Nephron (organoid): ENCODE data around the gene ZDHHC14.

Experiments
- H3K27ac Mint-ChIP-seq, 3 experiments: 2 replicates each; pipeline ENCODE4 v1.8.0; 2020; ENCODE audit warnings: mixed read lengths in 3 of 3, mild to moderate bottlenecking in 2 of 3, moderate library complexity in 1 of 3
- H3K27me3 Mint-ChIP-seq: 2 replicates; pipeline ENCODE4 v1.8.0; 2021; ENCODE audit warnings: low read depth, mild to moderate bottlenecking, moderate library complexity, mixed read lengths
- H3K36me3 Mint-ChIP-seq: 2 replicates; pipeline ENCODE4 v1.8.0; 2020; ENCODE audit warnings: low read depth, mixed read lengths
- H3K4me1 Mint-ChIP-seq: 2 replicates; pipeline ENCODE4 v1.8.0; 2020; ENCODE audit warnings: mixed read lengths
- H3K4me3 Mint-ChIP-seq, 3 experiments: 2 replicates each; pipeline ENCODE4 v1.8.0; 2020; ENCODE audit warnings: mild to moderate bottlenecking in 3 of 3, mixed read lengths in 3 of 3, moderate library complexity in 2 of 3
- H3K9me3 Mint-ChIP-seq: 2 replicates; pipeline ENCODE4 v1.8.0; 2020; ENCODE audit warnings: mixed read lengths
- TF ChIP-seq, protein P1 (sequence below), 3 experiments: fragments of 200-600 bp; sonication (generic); IDR thresholded peaks; one replicate each; pipeline ENCODE4 v1.5.0; 2021; ENCODE audit warnings: antibody characterized with exemption in 3 of 3; ENCODE audit not compliant: unreplicated experiment in 3 of 3

The ZDHHC14 gene

DNA sequence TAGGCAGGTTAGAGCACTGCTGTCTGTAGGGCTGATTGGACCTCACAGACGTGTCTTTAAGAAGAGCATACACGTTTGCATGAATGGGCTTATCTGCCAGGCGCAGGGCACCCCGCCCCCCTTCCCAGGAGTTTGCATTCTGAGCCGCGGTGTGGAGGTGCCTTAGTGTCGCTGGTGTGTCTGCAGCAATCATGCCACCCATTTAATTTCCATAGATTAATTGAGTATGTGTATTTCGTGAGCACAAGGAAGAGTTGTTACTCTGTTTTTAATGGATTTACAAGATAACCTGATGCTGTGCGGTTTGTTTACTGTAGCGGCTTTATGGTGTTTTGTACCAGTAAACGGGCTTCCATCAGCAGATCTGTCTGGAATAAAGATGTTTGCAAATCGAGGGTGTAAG, 107.7 kb downstream of the ZDHHC14 start:
- no peaks in the 10 kb centered on the region for H3K4me1 Mint-ChIP-seq
- no peaks in the 10 kb centered on the region for H3K36me3 Mint-ChIP-seq
- peaks cover 7% of the 10 kb centered on the region for H3K27me3 Mint-ChIP-seq
- H3K4me3 Mint-ChIP-seq: no peak overlapping the region
- TF ChIP-seq, protein P1, sequence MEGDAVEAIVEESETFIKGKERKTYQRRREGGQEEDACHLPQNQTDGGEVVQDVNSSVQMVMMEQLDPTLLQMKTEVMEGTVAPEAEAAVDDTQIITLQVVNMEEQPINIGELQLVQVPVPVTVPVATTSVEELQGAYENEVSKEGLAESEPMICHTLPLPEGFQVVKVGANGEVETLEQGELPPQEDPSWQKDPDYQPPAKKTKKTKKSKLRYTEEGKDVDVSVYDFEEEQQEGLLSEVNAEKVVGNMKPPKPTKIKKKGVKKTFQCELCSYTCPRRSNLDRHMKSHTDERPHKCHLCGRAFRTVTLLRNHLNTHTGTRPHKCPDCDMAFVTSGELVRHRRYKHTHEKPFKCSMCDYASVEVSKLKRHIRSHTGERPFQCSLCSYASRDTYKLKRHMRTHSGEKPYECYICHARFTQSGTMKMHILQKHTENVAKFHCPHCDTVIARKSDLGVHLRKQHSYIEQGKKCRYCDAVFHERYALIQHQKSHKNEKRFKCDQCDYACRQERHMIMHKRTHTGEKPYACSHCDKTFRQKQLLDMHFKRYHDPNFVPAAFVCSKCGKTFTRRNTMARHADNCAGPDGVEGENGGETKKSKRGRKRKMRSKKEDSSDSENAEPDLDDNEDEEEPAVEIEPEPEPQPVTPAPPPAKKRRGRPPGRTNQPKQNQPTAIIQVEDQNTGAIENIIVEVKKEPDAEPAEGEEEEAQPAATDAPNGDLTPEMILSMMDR (IDR thresholded peaks at IDR 0.05; ENCODE audit: unreplicated experiment in 3 of 3): no peak
- H3K9me3 Mint-ChIP-seq: no peaks in the 10 kb centered on the region
- H3K27ac Mint-ChIP-seq: no peak overlapping the region

DNA sequence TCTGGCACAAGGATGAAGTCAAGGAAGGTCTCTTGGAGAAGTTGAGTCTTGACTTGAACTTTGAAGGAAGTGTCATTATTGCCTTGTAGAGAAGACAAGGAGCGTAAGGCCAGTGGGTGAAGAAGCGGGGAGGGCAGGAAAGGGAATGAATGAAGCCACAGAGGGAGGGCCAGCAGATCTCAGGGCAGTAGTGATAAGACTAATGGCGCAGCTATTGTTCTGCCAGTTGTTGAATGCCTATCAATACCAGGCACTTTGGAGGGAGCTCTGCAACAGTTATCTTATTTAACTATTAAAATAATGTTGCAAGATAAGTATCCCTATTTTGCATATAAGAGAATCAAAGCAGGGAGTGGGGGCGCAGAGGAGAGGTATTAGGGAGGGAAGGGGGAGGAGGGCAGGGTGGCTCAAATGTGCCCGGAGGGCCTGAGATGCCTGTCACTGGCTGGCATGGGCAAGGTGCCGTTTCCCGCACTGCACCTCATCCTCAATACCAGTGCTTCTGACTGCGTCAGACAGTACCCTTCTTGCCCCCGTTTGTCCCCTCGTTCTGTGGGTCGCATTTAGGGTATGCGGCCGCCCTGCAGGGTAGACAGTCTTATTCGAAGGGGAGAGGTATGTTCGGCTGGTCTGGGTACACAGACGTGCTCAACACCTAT, 109.8 kb downstream of the ZDHHC14 start:
- Mint-ChIP-seq H3K4me3 (no peak overlapping the region), H3K4me1 (peaks cover 5% of the 10 kb centered on the region), H3K9me3 (no peaks in the 10 kb centered on the region), H3K27ac (no peak overlapping the region), H3K27me3 (peaks cover 7% of the 10 kb centered on the region), H3K36me3 (no peaks in the 10 kb centered on the region)
- TF ChIP-seq, protein P1 (IDR thresholded peaks at IDR 0.05; ENCODE audit: unreplicated experiment in 3 of 3): no peak

DNA sequence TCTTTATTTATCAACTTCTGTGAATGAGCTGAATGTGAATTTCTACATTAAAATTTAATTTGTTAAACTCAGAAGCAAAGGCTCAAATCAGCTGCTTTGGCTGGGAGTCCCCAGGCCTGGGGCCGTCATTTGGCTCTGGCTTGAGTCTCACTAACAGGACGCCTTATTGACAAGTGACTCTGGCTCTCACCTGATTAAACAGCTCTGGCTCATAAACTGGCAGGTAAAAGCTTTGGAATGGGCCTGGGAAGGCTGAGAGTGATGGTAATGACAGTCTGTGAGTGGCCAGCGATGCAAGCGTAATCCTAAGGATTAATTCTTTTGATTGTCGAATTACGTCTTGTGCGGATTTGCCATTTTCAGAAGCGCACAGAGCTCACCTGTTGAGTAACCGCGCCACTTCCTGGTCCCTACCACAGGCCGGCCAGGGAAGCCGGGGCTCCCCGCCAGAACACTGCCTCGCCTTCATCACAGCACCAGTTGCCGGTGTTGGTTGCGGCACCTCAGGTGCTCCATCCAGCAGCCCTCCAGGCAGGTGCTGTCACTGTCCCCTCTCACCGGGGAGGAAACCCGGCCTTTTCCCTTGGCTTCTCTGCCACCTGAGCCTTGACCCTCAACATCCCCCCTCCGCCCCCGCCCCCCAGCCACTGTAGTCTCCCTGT, 110.7 kb downstream of the ZDHHC14 start:
- H3K27me3 Mint-ChIP-seq: peaks cover 7% of the 10 kb centered on the region
- H3K4me1 Mint-ChIP-seq: peaks cover 5% of the 10 kb centered on the region
- TF ChIP-seq, protein P1 (IDR thresholded peaks at IDR 0.05; ENCODE audit: unreplicated experiment in 3 of 3): no peak
- no peak overlapping the region for H3K27ac Mint-ChIP-seq
- no peaks in the 10 kb centered on the region for H3K9me3 Mint-ChIP-seq
- no peak overlapping the region for H3K4me3 Mint-ChIP-seq
- no peaks in the 10 kb centered on the region for H3K36me3 Mint-ChIP-seq

DNA sequence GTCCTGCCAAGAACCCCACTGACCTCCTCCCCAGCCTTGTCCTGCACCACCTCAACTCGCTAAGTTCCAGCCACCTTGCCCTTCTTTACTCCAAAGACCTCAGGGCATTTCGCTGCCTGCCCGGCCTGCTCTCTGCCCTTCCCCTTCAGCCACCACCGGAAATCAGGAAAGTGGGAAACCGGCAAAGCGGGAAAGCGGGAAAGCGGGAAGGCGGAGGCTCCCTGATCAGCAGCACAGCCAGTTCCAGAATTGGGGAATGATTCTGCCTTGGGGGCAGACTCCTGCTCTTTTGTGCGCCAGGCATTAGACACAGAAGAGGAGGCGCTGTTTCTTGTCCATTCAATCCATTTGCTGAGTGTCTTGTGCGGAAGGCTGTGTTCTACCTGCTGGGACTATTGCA, 111.3 kb downstream of the ZDHHC14 start:
- Mint-ChIP-seq H3K27me3 (peaks cover 7% of the 10 kb centered on the region), H3K9me3 (peaks cover 2% of the 10 kb centered on the region), H3K27ac (no peak overlapping the region), H3K4me3 (no peak overlapping the region), H3K36me3 (no peaks in the 10 kb centered on the region), H3K4me1 (peaks cover 5% of the 10 kb centered on the region)
- TF ChIP-seq, protein P1 (IDR thresholded peaks at IDR 0.05; ENCODE audit: unreplicated experiment in 3 of 3): no peak

DNA sequence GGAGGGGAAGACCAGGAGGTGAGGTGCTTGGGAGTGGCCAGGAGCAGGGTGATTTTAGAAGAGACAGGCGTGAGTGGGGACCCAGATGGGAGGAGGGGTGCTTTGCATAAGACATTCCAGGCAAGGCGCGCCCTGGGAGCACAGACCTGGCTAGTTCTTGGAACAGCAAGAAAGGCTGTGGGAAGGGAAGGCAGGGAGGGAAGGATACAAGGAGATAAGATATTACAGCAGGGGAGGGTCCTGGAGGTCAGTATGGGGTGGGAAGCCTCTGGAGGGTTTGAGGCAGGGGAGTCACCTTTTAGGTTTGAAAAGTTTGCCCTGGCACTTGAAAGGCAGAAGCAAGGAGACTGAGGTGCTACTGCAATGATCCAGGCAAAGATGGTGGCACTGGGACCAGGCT, 111.8 kb downstream of the ZDHHC14 start:
- Mint-ChIP-seq H3K36me3 (no peaks in the 10 kb centered on the region), H3K4me1 (peaks cover 5% of the 10 kb centered on the region), H3K27ac (no peak overlapping the region), H3K4me3 (no peak overlapping the region), H3K9me3 (peaks cover 2% of the 10 kb centered on the region), H3K27me3 (peaks cover 7% of the 10 kb centered on the region)
- TF ChIP-seq, protein P1 (IDR thresholded peaks at IDR 0.05; ENCODE audit: unreplicated experiment in 3 of 3): no peak

DNA sequence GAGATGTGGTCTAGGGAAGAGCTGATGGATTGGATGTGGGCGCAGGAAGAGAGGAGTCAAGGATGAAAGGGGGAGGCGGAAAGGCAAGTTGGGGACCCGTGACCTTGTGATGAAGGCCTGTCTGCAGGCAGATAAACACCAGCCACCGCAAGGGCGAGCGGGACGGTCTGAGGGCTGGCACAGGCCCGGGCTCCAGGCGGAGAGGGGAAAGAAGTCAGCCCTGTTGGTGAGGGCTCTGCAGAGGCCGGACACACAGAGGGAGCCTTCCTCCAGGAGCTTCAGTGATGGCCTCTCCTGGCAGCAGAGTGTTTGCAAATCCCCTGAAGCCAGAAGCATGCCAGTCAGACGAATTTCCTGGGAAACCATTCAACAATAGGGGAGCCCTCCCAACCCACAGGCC, 112.2 kb downstream of the ZDHHC14 start:
- H3K4me1 Mint-ChIP-seq: peaks cover 5% of the 10 kb centered on the region

More for the DNA sequence above, 112.2 kb downstream of the ZDHHC14 start:
- Mint-ChIP-seq H3K36me3 (no peaks in the 10 kb centered on the region), H3K27ac (no peak overlapping the region), H3K27me3 (peaks cover 7% of the 10 kb centered on the region), H3K9me3 (peaks cover 2% of the 10 kb centered on the region), H3K4me3 (no peak overlapping the region)
- TF ChIP-seq, protein P1 (IDR thresholded peaks at IDR 0.05; ENCODE audit: unreplicated experiment in 3 of 3): no peak
